A673 (cell line): ENCODE data around the gene HDGF. TPM values are rescaled to one million over a fixed set of nuclear protein-coding genes. Genes with fewer than 3 reads are reported as not detected.

Experiments used
- BruUV-seq: library from RNA; stranded (reverse); fragments of 400-500 nt; replicated peaks from 2 replicates; lab custom pipeline; 2021; lab: Mats Ljungman, UMichigan
- CTCF ChIA-PET: fragments of 300-600 bp; sonication (Branson Sonifier 250); formaldehyde crosslinking; loops from one replicate; lab custom pipeline; 2022; ENCODE audit warnings: antibody characterized with exemption; lab: Charles Lee
- POLR2A ChIA-PET: fragments of 300-600 bp; sonication (Branson Sonifier 250); formaldehyde crosslinking; loops from one replicate; lab custom pipeline; 2022; ENCODE audit warnings: antibody characterized with exemption; ENCODE audit not compliant: low non-redundant PET; lab: Charles Lee
- DNase-seq: peaks from one replicate; pipeline ENCODE4 v3.0.0-alpha.2; 2015; ENCODE audit warnings: low spot score
- H3K27ac ChIP-seq: fragments of 200-600 bp; sonication (generic); 2 replicates; pipeline ENCODE4 v1.5.1; 2016; ENCODE audit warnings: mixed run types, low read depth, mild to moderate bottlenecking, mixed read lengths, antibody characterized with exemption, low read length; ENCODE audit not compliant: poor library complexity, severe bottlenecking
- H3K27me3 ChIP-seq: fragments of 200-600 bp; sonication (generic); replicated peaks from 2 replicates; pipeline ENCODE4 v1.6.1; 2017; ENCODE audit warnings: mixed run types, low read depth, mild to moderate bottlenecking, mixed read lengths, antibody characterized with exemption, low read length; ENCODE audit not compliant: insufficient read depth, poor library complexity
- H3K36me3 ChIP-seq: fragments of 200-600 bp; sonication (generic); 2 replicates; pipeline ENCODE4 v1.6.1; 2016; ENCODE audit warnings: mixed run types, mild to moderate bottlenecking, mixed read lengths, antibody characterized with exemption, low read length; ENCODE audit not compliant: insufficient read depth, poor library complexity, severe bottlenecking
- H3K4me1 ChIP-seq: fragments of 200-600 bp; sonication (generic); 2 replicates; pipeline ENCODE4 v1.6.1; 2017; ENCODE audit warnings: mixed run types, mild to moderate bottlenecking, mixed read lengths, antibody characterized with exemption, low read length; ENCODE audit not compliant: insufficient read depth, poor library complexity, severe bottlenecking
- H3K4me3 ChIP-seq: fragments of 200-600 bp; sonication (generic); 2 replicates; pipeline ENCODE4 v1.5.1; 2016; ENCODE audit warnings: low read depth, mixed run types, mild to moderate bottlenecking, mixed read lengths, low read length; ENCODE audit not compliant: poor library complexity, severe bottlenecking
- H3K9me3 ChIP-seq: fragments of 200-600 bp; sonication (generic); 2 replicates; pipeline ENCODE4 v1.6.1; 2016; ENCODE audit warnings: mixed run types, low read depth, mild to moderate bottlenecking, mixed read lengths, antibody characterized with exemption, low read length; ENCODE audit not compliant: poor library complexity, severe bottlenecking
- EZH2 ChIP-seq: fragments of 200-600 bp; sonication (generic); IDR thresholded peaks from 2 replicates; pipeline ENCODE4 v1.6.1; 2017; ENCODE audit warnings: borderline replicate concordance, low read depth, mild to moderate bottlenecking, mixed read lengths, antibody characterized with exemption, low read length; ENCODE audit not compliant: poor library complexity, severe bottlenecking
- intact Hi-C: fragments of 100-400 bp; cut with micrococcal nuclease; formaldehyde crosslinking; loops from one replicate; pipeline ENCODE4 v1.10.0; 2022; ENCODE audit not compliant: unreplicated experiment
- total RNA-seq: library from RNA; stranded (reverse); gene quantifications from 2 replicates; pipeline ENCODE4 v1.2.3, GENCODE V29; 2021
- TF ChIP-seq, protein P1 (sequence below): fragments of 300-800, 200-600 bp; sonication (generic); conservative IDR thresholded peaks from 2 replicates; pipeline ENCODE4 v1.5.1; 2017; ENCODE audit warnings: low read depth, mild to moderate bottlenecking, antibody characterized with exemption, low read length, moderate library complexity, mixed read lengths

The HDGF gene
- total RNA-seq, 1 experiment from 2014 or later: 536 TPM

- no TSS peak for BruUV-seq
- POLR2A ChIA-PET: no interaction called here
- no peaks in the 10 kb centered on the region for H3K9me3 ChIP-seq
- TF ChIP-seq, protein P1, sequence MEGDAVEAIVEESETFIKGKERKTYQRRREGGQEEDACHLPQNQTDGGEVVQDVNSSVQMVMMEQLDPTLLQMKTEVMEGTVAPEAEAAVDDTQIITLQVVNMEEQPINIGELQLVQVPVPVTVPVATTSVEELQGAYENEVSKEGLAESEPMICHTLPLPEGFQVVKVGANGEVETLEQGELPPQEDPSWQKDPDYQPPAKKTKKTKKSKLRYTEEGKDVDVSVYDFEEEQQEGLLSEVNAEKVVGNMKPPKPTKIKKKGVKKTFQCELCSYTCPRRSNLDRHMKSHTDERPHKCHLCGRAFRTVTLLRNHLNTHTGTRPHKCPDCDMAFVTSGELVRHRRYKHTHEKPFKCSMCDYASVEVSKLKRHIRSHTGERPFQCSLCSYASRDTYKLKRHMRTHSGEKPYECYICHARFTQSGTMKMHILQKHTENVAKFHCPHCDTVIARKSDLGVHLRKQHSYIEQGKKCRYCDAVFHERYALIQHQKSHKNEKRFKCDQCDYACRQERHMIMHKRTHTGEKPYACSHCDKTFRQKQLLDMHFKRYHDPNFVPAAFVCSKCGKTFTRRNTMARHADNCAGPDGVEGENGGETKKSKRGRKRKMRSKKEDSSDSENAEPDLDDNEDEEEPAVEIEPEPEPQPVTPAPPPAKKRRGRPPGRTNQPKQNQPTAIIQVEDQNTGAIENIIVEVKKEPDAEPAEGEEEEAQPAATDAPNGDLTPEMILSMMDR: no peak
- no peak for TF ChIP-seq EZH2
- no peaks in the 10 kb centered on the region for H3K27me3 ChIP-seq
- intact Hi-C loops: no loop called here
- H3K4me3 ChIP-seq: no peak overlapping the region
- H3K4me1 ChIP-seq: peaks cover 17% of the 10 kb centered on the region
- CTCF ChIA-PET: no interaction called here
- DNase-seq: no peak
- no peaks in the 10 kb centered on the region for H3K36me3 ChIP-seq
- H3K27ac ChIP-seq: no peak overlapping the region
These were observed 54.7 kb downstream of the HDGF start for GRCh38 chr1:156696755-156697154.

GRCh38 chr1:156694690-156694962 lies 56.8 kb downstream of the HDGF start:
- intact Hi-C loops: no loop called here
- BruUV-seq: no TSS peak
- no peak for DNase-seq
- Histone ChIP-seq H3K27me3 (no peaks in the 10 kb centered on the region), H3K36me3 (no peaks in the 10 kb centered on the region), H3K9me3 (no peaks in the 10 kb centered on the region), H3K27ac (no peak overlapping the region), H3K4me3 (no peak overlapping the region), H3K4me1 (peaks cover 21% of the 10 kb centered on the region)
- ChIA-PET CTCF (no interaction called here), POLR2A (no interaction called here)
- TF ChIP-seq, protein P1: no peak
- no peak for TF ChIP-seq EZH2

DNA sequence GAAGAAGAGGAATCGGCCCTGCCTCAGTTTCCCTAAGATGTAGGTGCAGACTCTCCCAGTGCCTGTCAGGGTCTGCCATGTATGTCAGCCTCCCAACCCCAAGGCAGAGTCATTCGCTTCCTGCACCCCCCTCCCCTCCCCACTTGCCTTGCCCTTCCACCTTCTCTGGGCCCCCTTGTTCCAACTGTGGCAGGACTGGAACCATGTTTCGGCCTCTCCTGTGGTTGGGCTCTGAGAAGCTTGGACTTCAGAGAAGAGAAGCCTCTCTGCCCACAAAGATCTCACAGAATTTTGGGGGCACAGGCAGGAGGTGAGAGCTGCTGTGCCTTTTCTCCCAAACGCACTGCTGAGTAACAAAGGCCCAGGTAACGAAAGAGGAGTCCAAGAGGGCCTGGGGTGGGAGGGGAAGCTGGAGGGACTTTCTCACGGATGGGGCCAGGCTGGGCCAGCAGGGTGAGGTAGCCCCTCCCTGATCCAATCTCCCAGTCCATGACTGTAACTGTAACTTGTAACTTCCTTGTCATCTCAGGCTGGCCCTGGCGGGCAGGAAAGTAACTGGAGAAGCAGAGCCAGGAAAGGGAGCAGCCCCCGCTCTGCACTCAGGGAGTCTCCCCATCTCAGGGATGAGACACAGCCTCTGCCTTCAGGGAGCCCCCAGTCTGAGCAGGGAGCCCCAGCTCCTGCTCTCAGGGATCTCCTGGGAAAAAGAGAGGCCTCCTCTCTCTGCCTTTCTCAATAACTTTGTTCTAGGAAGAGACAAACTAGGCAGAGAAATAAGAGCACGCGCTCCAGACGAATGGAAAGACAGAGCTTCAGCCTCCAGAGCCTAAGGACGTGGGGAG lies 57.4 kb downstream of the HDGF start:
- intact Hi-C loops: no loop called here
- DNase-seq: no peak
- CTCF ChIA-PET: no interaction called here
- no TSS peak for BruUV-seq
- Histone ChIP-seq H3K4me3 (no peak overlapping the region), H3K36me3 (no peaks in the 10 kb centered on the region), H3K4me1 (peaks cover 22% of the 10 kb centered on the region), H3K27ac (no peak overlapping the region), H3K27me3 (no peaks in the 10 kb centered on the region), H3K9me3 (no peaks in the 10 kb centered on the region)
- TF ChIP-seq EZH2: no peak
- TF ChIP-seq, protein P1: no peak
- POLR2A ChIA-PET: no interaction called here
